Smooth muscle cell of the brain vasculature (primary cell): Measurements from ENCODE around the gene C11orf21.

Source experiments
- DNase-seq: peaks from one replicate; pipeline ENCODE4 v3.0.0-alpha.2; 2012; ENCODE audit warnings: low read depth, low spot score

C11orf21 gene

GRCh38 chr11:2260491-2261364 is 41.0 kb downstream of the C11orf21 start:
- DNase-seq = no peak

- DNase-seq = no peak
These were observed 41.7 kb downstream of the C11orf21 start for GRCh38 chr11:2259897-2260451.

- no peak for DNase-seq
These were observed 42.3 kb downstream of the C11orf21 start for GRCh38 chr11:2259466-2259830.

GRCh38 chr11:2258501-2259465 is 42.9 kb downstream of the C11orf21 start:
- no peak for DNase-seq

GRCh38 chr11:2256951-2257700 is 44.6 kb downstream of the C11orf21 start:
- no peak for DNase-seq

DNA sequence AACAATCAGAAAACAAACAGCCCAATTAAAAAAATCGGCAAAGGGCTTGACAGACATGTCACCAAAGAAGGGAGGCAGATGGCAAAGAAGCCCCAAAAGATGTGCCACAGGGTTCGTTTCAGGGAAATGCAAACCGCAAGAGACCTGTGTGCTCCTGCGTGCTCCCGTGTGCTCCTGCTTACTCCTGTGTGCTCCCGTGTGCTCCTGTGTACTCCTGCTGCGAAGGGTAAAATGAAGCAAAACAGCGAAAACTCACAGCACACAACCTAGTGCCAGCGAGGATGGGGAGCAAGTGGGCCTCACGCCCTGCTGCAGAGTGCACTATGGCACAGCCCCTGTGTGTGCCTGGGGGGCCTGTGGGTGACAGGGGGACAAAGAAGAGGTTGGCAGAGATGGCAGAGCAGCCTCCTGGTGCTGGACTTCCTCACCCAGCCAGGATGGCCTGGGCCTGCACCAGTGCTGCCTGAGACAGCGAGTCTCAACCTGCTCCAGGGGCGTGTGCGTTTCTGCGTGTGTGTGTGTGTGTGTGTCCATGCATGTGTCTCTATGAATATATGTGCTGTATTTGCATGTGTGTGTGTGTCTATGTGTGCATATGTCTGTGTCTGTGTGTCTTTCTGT is 45.3 kb downstream of the C11orf21 start:
- DNase-seq = no peak

- DNase-seq = no peak
These were observed 49.7 kb downstream of the C11orf21 start for GRCh38 chr11:2252018-2252417.

DNA sequence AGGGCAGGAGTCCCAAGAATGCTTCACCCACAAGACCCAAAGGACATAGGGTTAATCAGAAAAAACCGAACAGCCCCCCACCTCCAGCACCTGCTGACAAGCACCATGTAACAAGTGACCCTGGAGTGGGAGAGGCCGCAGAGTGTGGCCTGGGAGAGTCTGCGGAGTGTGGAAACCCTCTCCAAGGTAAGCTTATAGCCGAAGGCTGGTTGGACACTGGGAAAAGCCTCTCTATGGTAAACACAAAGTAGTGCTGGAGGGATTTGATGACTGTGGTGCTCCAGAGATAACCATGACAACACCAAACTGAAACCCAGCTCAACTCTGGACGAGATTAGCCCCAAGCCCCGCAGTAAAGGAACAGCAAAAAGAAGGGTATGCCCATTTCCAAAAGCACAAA is 50.6 kb downstream of the C11orf21 start:
- DNase-seq = no peak

DNA sequence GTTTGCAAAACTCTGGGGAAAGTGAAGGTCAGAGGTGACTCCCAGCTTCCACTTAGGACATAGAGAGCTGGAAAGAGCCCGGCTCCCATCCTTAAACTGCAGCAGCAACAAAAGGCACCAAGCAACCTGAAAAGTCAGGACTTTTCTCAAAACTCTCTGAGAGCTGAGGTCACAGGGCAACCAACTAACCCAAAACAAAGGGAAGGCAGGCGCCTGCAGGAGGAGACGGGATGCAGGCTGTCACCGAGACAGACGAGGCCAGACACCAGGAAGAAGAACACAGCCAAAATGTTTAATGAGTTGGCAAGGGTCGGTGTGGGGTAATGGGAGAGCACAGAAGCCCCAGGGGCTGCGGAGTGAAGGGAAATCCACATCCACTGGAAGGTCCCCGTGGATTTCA is 51.2 kb downstream of the C11orf21 start:
- no peak for DNase-seq

- no peak for DNase-seq
These were observed 51.7 kb downstream of the C11orf21 start for GRCh38 chr11:2250041-2250440.

DNA sequence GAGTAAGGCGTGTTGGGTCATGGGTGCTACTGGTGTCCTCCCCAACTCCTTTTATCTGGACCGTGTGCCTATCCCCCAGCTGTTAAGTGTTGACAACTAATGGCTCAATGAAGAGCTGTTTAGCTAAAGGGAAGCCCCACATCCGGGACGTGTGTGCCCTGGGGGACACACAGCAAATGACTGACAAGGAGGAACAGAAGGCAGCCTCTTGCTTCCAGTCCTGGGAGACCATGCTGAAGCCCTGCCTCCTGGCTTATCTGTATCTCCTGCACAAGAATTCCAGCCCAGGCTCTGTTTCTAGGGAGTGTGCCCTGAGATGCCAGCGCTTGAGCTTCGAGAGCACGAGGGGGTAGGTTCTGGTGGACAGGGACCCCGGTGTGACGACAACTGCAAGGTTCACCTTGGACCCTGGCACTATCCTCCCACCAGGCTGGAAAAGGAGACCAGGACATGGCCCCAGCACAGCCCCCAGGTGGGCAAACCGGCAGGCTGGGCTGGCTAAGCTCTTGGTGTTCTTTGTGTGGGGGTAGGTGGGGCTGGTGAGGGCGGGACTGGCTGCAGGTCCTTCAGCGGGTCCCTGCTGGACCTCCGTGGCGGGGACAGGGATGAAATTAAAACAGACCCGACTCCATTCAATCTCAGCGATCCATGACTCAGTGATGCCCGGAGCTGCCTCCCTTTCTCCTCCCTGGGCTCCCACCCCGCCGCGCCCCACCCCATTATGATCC is 52.4 kb downstream of the C11orf21 start:
- no peak for DNase-seq

DNA sequence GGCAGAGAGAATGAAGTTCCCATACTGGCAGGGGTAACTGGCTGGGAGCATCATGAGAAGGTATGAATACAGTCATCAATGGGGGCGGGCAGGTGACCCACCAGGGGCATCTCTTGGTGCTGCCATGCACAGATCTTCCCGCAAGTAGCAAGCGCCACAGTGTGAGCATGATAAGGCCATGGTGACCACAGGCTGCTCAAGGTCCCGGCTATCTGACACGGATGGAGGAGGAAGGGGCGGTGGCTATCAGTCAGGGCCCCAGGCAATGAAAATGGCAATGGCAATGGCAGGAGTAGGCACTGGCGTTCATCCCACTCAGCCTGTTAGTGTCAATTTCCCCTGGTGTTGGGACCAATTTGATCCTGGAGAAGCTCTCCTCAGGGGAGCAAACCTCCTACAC is 53.0 kb downstream of the C11orf21 start:
- no peak for DNase-seq

DNA sequence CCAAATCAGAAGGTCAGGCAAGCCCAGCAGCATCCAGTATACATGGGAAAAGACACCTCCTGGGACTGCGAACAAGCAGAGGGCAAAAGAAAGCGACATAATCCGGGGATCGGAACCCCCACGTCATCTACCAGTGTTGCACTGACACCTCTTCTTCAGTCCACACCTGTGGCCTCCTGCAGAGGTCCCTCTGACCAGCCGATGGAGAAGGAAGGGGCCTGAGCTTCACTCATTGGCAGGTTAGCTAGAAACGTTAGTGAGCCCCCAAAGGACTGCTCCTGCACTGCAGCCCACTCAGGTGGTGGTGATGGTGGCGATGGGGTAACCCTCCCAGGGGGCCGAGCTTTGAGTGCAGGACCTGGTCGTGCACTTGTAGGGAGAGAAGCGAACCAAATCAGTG is 53.5 kb downstream of the C11orf21 start:
- no peak for DNase-seq

DNA sequence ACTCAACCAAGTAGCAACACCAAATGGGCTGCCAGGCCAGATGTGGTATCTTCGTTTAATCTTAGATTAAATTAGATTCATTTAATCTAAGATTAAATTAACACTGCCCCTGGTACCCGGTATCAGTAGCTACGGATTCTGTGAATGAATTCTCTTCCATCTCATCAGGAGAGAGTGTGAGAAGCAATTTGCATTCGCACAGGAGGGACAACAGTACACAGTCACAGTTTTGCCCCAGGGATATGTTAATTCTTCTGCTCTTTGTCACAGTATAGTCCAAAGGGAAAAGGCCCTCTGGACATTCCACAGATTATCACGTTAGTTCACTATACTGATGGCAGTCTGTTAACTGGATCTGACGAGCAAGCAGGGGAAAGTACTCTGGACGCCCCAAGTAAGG is 54.2 kb downstream of the C11orf21 start:
- no peak for DNase-seq
